Measurements from ENCODE around the gene KIF18B.

The KIF18B gene

GRCh38 chr17:44940317-44940716 lies 7.3 kb downstream of the KIF18B start:
- DNase-seq (ENCODE audit: low read depth, low spot score): no peak

GRCh38 chr17:44935116-44935515 lies 12.5 kb downstream of the KIF18B start:
- no peak for DNase-seq (ENCODE audit: low read depth, low spot score)

- no peak for DNase-seq (ENCODE audit: low read depth, low spot score)
These were observed 12.8 kb downstream of the KIF18B start for GRCh38 chr17:44934745-44935105.

GRCh38 chr17:44933824-44934744 lies 13.5 kb downstream of the KIF18B start:
- DNase-seq (ENCODE audit: low read depth, low spot score): no peak

- no peak for DNase-seq (ENCODE audit: low read depth, low spot score)
These were observed 14.8 kb downstream of the KIF18B start for GRCh38 chr17:44932787-44933097.

GRCh38 chr17:44932096-44932786 lies 15.3 kb downstream of the KIF18B start:
- no peak for DNase-seq (ENCODE audit: low read depth, low spot score)

- DNase-seq (ENCODE audit: low read depth, low spot score): no peak
These were observed 16.2 kb downstream of the KIF18B start for GRCh38 chr17:44931376-44931775.

- no peak for DNase-seq (ENCODE audit: low read depth, low spot score)
These were observed 16.9 kb downstream of the KIF18B start for GRCh38 chr17:44930667-44931066.

GRCh38 chr17:44928950-44929720 lies 18.4 kb downstream of the KIF18B start:
- DNase-seq (ENCODE audit: low read depth, low spot score): no peak

- DNase-seq (ENCODE audit: low read depth, low spot score): no peak
These were observed 19.4 kb downstream of the KIF18B start for GRCh38 chr17:44928136-44928535.

- no peak for DNase-seq (ENCODE audit: low read depth, low spot score)
These were observed 19.9 kb downstream of the KIF18B start for GRCh38 chr17:44927696-44928095.

GRCh38 chr17:44926821-44927525 lies 20.6 kb downstream of the KIF18B start:
- DNase-seq (ENCODE audit: low read depth, low spot score): no peak

GRCh38 chr17:44925731-44926697 lies 21.6 kb downstream of the KIF18B start:
- no peak for DNase-seq (ENCODE audit: low read depth, low spot score)

- no peak for DNase-seq (ENCODE audit: low read depth, low spot score)
These were observed 23.4 kb downstream of the KIF18B start for GRCh38 chr17:44924107-44924544.

GRCh38 chr17:44922746-44923470 lies 24.7 kb downstream of the KIF18B start:
- no peak for DNase-seq (ENCODE audit: low read depth, low spot score)

- DNase-seq (ENCODE audit: low read depth, low spot score): no peak
These were observed 25.4 kb downstream of the KIF18B start for GRCh38 chr17:44922136-44922535.

- no peak for DNase-seq (ENCODE audit: low read depth, low spot score)
These were observed 26.3 kb downstream of the KIF18B start for GRCh38 chr17:44921122-44921882.

GRCh38 chr17:44920565-44920940 lies 27.0 kb downstream of the KIF18B start:
- no peak for DNase-seq (ENCODE audit: low read depth, low spot score)
